Adrenal gland (tissue), 12 donors: Measurements from ENCODE around the gene CAMTA1. TPM values are rescaled to one million over a fixed set of nuclear protein-coding genes. Genes with fewer than 3 reads are reported as not detected.

Experiments used
- DNase-seq, 7 donors: peaks; one replicate each; pipeline ENCODE4 v3.0.0-alpha.2; 2019 to 2020
- H3K27ac ChIP-seq, 5 donors: fragments of 200-600 bp; sonication (generic) in 4 of 5; 1 replicate in 3 of 5; 2 replicates in 2 of 5; pipeline versions ENCODE4 v1.5.1 to v1.8.0; 2016 to 2020; ENCODE audit warnings: mild to moderate bottlenecking in 1 of 5
- H3K27me3 ChIP-seq: fragments of 200-600 bp; 2 replicates; pipeline ENCODE4 v1.8.0; 2021
- H3K36me3 ChIP-seq, 2 donors: fragments of 200-600 bp; replicated peaks in 1 of 2; 1 replicate in 1 of 2; 2 replicates in 1 of 2; pipeline versions ENCODE4 v1.5.1 to v1.8.0; 2018 to 2022
- H3K4me1 ChIP-seq, 2 donors: fragments of 200-600 bp; replicated peaks in 1 of 2; 1 replicate in 1 of 2; 2 replicates in 1 of 2; pipeline versions ENCODE4 v1.5.1 to v1.8.0; 2018 to 2021
- H3K4me3 ChIP-seq, 4 donors: fragments of 200-600 bp; sonication (generic) in 3 of 4; one replicate each; pipeline ENCODE4 v1.5.1; 2016 to 2018
- H3K9me3 ChIP-seq, 3 donors: fragments of 200-600 bp; sonication (generic) in 1 of 3; replicated peaks in 1 of 3; 1 replicate in 2 of 3; 2 replicates in 1 of 3; pipeline versions ENCODE4 v1.5.1 to v1.8.0; 2016 to 2021
- POLR2A ChIP-seq, 2 donors: fragments of 450-650 bp; IDR thresholded peaks; one replicate each; pipeline ENCODE4 v1.6.1; 2017; ENCODE audit warnings: antibody characterized with exemption in 2 of 2, mild to moderate bottlenecking in 2 of 2, moderate library complexity in 1 of 2
- WGBS, 4 donors: extraction: QIAGEN DNeasy Blood & Tissue Kit in 2 of 4; methylation state at CpG; one replicate each; pipeline versions ENCODE4 v1.1.5 to v1.1.7; 2013 to 2017; 5-methylcytosine and 5-hydroxymethylcytosine counted together
- intact Hi-C, 2 donors: fragments of 100-400 bp; cut with DNase I; formaldehyde crosslinking; loops; one replicate each; pipeline versions ENCODE4 v1.14.1 to v1.15.0; 2022 to 2023
- polyA plus RNA-seq, 3 donors: library from polyadenylated mRNA; stranded (reverse); fragments of 200-250 nt in 2 of 3; fragments of 350-450 nt in 1 of 3; fragmentation: Illumina TruSeq in 1 of 3; extraction: RNeasy Lipid Tissue Mini Kit (QIAGEN cat#74804) in 1 of 3; gene quantifications; one replicate each; pipeline ENCODE4 v1.2.3, GENCODE V29; 2013 to 2014
- total RNA-seq, 9 donors: library from RNA; depleted of rRNA in 4 of 9; stranded (reverse); fragments of >200 nt in 4 of 9; fragments of 120-200 nt in 1 of 9; fragmentation: NEBNext Ultra II Directional in 1 of 9; extraction: Animal tissue kit (Norgen Biotek cat#: 25700) in 1 of 9; gene quantifications; one replicate each; pipeline versions ENCODE4 v1.1.0 to v1.2.4, GENCODE V29; 2013 to 2023
- TF ChIP-seq, protein P1 (sequence below), 6 experiments: fragments of 450-650 bp in 4 of 6; fragments of 200-600 bp in 2 of 6; sonication (generic) in 1 of 6; IDR thresholded peaks; 1 replicate in 5 of 6; 2 replicates in 1 of 6; pipeline versions ENCODE4 v1.5.1 to v1.8.0; 2016 to 2021; ENCODE audit warnings: antibody characterized with exemption in 6 of 6, mild to moderate bottlenecking in 2 of 6, moderate library complexity in 1 of 6
- donor health status: healthy with polysubstance abuse.
- donor health status: Bipolar disorder and iron deficiency.
- donor health status: DM: yes; HTN: yes; CAD: no.
- donor health status: DM: no; HTN: no; CAD: no.
- donor health status: DM: no; HTN: no; CAD: no.
- donor health status: DM: yes; HTN: yes; CAD: no.

CAMTA1 gene
- total and polyA plus RNA-seq, 12 donors: 62.9 to 141 (median 96.9) TPM

DNA sequence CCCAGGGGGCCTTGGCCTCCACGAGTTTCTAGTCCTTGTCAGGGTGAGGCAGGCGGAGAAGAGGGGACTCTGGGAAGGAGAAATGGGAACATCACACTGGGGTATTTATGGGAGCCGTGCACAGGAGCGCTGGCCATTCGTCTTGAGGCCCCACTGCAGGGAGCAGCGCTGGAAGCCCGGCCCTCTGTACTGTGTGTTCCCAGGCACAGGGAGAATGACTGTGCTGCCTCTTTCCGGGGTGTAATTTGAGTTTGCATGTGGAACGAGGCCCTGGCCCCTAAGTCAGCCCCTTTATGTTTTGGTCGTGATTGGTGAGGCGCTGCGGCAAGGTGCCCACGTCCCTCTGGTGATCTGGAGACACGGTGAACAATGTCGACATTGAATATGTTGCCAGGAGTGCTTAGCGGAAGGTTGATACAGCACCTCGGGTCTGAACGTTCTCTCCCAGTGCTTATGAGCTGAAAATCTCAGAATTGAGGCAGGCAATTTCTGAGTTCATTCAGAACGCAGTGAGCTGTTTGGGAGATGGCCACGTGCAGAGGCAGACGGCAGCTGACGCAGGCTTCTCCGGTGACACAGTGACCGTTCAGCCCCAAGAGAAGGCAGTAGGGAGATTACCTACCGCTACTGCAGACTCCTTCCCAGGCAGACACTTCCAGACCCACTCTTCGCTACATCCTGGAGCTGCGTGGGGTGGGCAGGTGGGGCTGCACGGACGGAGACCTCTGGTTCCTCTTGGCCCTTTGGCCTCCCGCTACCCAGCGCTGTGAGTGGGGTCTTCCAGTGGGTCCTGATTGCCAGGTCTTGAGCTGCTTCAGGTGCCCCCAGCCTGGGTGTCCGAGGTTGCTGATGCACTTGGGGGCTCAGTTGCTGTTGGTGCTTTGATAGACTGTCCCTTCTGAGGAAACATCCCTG is 265.8 kb downstream of the CAMTA1 start:
- Histone ChIP-seq H3K4me3 (no peak overlapping the region), H3K27me3 (no peaks in the 10 kb centered on the region), H3K36me3 (no peaks in the 10 kb centered on the region), H3K27ac (no peak overlapping the region), H3K4me1 (no peaks in the 10 kb centered on the region), H3K9me3 (no peaks in the 10 kb centered on the region)
- DNase-seq: no peak
- intact Hi-C loops: loop anchor here in 1 of 2 donors (10.0 kb wide), 1 partner anchor 316 kb away; no protein-coding TSS in a partner anchor
- TF ChIP-seq, protein P1, sequence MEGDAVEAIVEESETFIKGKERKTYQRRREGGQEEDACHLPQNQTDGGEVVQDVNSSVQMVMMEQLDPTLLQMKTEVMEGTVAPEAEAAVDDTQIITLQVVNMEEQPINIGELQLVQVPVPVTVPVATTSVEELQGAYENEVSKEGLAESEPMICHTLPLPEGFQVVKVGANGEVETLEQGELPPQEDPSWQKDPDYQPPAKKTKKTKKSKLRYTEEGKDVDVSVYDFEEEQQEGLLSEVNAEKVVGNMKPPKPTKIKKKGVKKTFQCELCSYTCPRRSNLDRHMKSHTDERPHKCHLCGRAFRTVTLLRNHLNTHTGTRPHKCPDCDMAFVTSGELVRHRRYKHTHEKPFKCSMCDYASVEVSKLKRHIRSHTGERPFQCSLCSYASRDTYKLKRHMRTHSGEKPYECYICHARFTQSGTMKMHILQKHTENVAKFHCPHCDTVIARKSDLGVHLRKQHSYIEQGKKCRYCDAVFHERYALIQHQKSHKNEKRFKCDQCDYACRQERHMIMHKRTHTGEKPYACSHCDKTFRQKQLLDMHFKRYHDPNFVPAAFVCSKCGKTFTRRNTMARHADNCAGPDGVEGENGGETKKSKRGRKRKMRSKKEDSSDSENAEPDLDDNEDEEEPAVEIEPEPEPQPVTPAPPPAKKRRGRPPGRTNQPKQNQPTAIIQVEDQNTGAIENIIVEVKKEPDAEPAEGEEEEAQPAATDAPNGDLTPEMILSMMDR (IDR thresholded peaks at IDR 0.05): no peak
- TF ChIP-seq POLR2A (IDR thresholded peaks at IDR 0.05): no peak
- WGBS, 4 donors: 66 to 83% (median 80%) methylated on average over 20 to 32 of the region's 32 CpGs

DNA sequence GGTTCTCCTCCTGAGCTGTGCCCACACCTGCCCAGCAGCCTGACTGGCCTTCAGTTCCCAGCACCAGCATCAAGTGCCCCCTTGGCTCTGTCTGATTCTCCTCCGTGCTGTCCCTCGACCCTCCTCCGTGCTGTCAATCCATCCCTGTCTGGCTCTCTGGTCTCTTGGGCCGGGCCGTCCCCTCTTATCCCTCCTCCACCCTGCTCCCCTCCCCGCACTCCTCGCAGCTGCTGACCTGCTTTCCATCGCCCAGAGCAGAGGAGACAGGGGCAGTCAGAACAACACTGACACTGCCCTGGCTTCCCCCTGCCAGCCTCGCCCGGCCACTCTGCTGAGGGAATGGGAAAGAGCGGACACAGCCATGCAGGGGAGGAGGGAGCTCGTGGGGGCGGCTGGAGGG is 267.4 kb downstream of the CAMTA1 start:
- TF ChIP-seq, protein P1 (IDR thresholded peaks at IDR 0.05): no peak
- no peak for TF ChIP-seq POLR2A (IDR thresholded peaks at IDR 0.05)
- Histone ChIP-seq H3K4me1 (no peaks in the 10 kb centered on the region), H3K27me3 (no peaks in the 10 kb centered on the region), H3K36me3 (no peaks in the 10 kb centered on the region), H3K27ac (no peak overlapping the region), H3K4me3 (no peak overlapping the region), H3K9me3 (no peaks in the 10 kb centered on the region)
- 78 to 91% (median 84%) methylated on average over 12 to 13 of the region's 13 CpGs for WGBS, 4 donors
- intact Hi-C loops: loop anchor here in 1 of 2 donors (10.0 kb wide), 1 partner anchor 318 kb away; no protein-coding TSS in a partner anchor
- DNase-seq: no peak

DNA sequence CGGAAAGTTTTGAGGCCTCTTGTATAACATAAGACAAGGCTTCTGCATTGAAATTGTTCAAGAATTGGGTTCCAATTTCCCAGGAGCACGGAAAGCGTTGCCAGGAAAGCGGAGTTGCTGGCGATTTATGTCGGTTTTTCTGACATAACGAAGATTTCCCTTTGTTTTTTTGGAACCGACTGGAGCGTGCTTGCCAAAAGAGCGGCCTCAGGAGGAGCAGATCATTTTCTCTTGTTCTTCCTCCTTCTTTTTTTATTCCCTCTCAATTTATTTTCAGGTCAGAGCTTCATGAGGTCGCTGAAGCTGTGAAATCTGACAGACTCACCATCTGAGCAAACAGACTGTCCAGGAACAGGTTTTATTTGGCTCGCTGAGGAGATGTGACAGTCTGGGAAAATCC is 275.5 kb downstream of the CAMTA1 start:
- no peak for DNase-seq
- Histone ChIP-seq H3K4me1 (no peaks in the 10 kb centered on the region), H3K27me3 (no peaks in the 10 kb centered on the region), H3K36me3 (no peaks in the 10 kb centered on the region), H3K4me3 (no peak overlapping the region), H3K9me3 (no peaks in the 10 kb centered on the region), H3K27ac (no peak overlapping the region)
- TF ChIP-seq, protein P1 (IDR thresholded peaks at IDR 0.05): no peak
- intact Hi-C loops: no loop called here
- 63 to 71% (median 65%) methylated on average over 12 of the region's 12 CpGs for WGBS, 4 donors

DNA sequence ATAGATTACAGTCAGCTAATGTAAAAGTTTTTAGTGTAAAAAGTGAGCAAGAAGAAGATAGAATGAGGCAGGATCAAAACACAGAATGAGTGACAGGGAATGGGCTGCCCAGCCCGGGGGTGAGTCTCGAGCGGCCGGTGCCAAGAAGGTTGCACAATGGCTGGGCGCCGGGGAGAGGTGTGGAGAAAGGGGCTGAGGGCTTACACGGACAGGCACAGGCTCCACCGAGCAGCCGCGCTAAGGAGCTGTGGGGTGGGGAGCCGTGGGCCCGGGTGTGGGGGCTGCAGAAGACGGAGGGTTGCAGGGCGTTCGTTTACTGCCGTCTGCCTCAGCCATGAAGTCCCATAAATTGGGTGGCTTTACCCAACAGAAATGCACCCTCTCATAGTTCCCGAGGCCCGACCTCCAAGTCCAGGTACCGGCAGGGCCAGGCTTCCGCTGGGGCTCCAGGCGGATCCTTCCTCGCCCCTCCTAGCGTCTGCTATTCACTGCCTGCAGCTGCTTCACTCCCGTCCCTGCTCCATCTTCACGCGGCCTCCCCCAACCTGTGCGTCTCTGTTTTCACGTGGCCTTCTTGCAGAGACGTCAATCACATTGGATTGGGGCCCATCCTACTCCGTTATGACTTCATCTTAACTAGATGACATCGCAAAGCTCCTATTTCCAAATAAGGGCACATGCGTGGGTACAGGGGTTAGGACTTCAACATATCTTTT is 277.2 kb downstream of the CAMTA1 start:
- Histone ChIP-seq H3K27ac (no peak overlapping the region), H3K27me3 (no peaks in the 10 kb centered on the region), H3K36me3 (no peaks in the 10 kb centered on the region), H3K9me3 (no peaks in the 10 kb centered on the region), H3K4me3 (no peak overlapping the region), H3K4me1 (no peaks in the 10 kb centered on the region)
- DNase-seq: no peak
- no peak for TF ChIP-seq POLR2A (IDR thresholded peaks at IDR 0.05)
- TF ChIP-seq, protein P1 (IDR thresholded peaks at IDR 0.05): no peak
- intact Hi-C loops: no loop called here
- 87 to 92% (median 90%) methylated on average over 21 to 32 of the region's 32 CpGs for WGBS, 4 donors
